Ascending aorta (tissue), 2 donors: ENCODE results near the gene CSPG4. TPM values are rescaled to one million over a fixed set of nuclear protein-coding genes. Genes with fewer than 3 reads are reported as not detected.
"Not testable (repeated sequence)": the region's sequence is repeated elsewhere in the genome, so short reads cannot be mapped to it uniquely, and the experiment has no call there.

Source experiments
- DNase-seq, 2 donors: peaks; one replicate each; pipeline ENCODE4 v3.0.0-alpha.2; 2019; ENCODE audit warnings: low spot score in 2 of 2
- H3K27ac ChIP-seq, 2 donors: fragments of 200-600 bp; sonication (generic); one replicate each; pipeline ENCODE4 v1.5.1; 2016 to 2017; ENCODE audit warnings: mild to moderate bottlenecking in 1 of 2
- H3K27me3 ChIP-seq: fragments of 200-600 bp; sonication (generic); one replicate; pipeline ENCODE4 v1.5.1; 2017
- H3K36me3 ChIP-seq, 2 donors: fragments of 200-600 bp; sonication (generic); one replicate each; pipeline ENCODE4 v1.5.1; 2016
- H3K4me1 ChIP-seq, 2 donors: fragments of 200-600 bp; sonication (generic); one replicate each; pipeline ENCODE4 v1.5.1; 2016 to 2017; ENCODE audit warnings: mild to moderate bottlenecking in 1 of 2
- H3K4me3 ChIP-seq, 2 donors: fragments of 200-600 bp; sonication (generic); one replicate each; pipeline ENCODE4 v1.5.1; 2016 to 2017; ENCODE audit warnings: mild to moderate bottlenecking in 1 of 2
- H3K9me3 ChIP-seq, 2 donors: fragments of 200-600 bp; sonication (generic); one replicate each; pipeline ENCODE4 v1.5.1; 2016
- CTCF ChIP-seq, 3 experiments: fragments of 200-600 bp in 2 of 3; fragments of 450-650 bp in 1 of 3; sonication (generic) in 2 of 3; IDR thresholded peaks; one replicate each; pipeline ENCODE4 v1.5.1; 2016 to 2019; ENCODE audit warnings: antibody characterized with exemption in 3 of 3, mild to moderate bottlenecking in 1 of 3, moderate library complexity in 1 of 3
- intact Hi-C: fragments of 100-400 bp; cut with DNase I; formaldehyde crosslinking; loops from one replicate; pipeline ENCODE4 v1.15.1; 2023
- total RNA-seq: library from RNA; depleted of rRNA; stranded (reverse); fragments of >200 nt; gene quantifications from one replicate; pipeline ENCODE4 v1.1.0, GENCODE V29; 2016

Gene CSPG4
- total RNA-seq, 1 donor from 2014 or later, result 258 TPM

GRCh38 chr15:75713338-75713895, 769 bp upstream of the CSPG4 start:
- no peak for DNase-seq
- intact Hi-C loops, result loop anchor here (2.0 kb wide), 1 partner anchor 17 kb away; no protein-coding TSS in a partner anchor
- H3K27ac ChIP-seq, result peak overlapping the region; percentile 95 to 96
- no peaks in the 10 kb centered on the region for H3K9me3 ChIP-seq
- no peak for TF ChIP-seq CTCF (IDR thresholded peaks at IDR 0.05)
- H3K36me3 ChIP-seq, result peaks cover 0 to 8% of the 10 kb centered on the region in 2 donors
- no peaks in the 10 kb centered on the region for H3K27me3 ChIP-seq
- peak overlapping the region; percentile 65 to 83 for H3K4me3 ChIP-seq
- peaks cover 17 to 31% of the 10 kb centered on the region in 2 donors for H3K4me1 ChIP-seq

GRCh38 chr15:75711495-75711894, 1.2 kb downstream of the CSPG4 start:
- intact Hi-C loops, H3K9me3 ChIP-seq, H3K27me3 ChIP-seq, H3K36me3 ChIP-seq: not testable (repeated sequence)
- Histone ChIP-seq H3K4me3 (peak overlapping the region; percentile 65 to 83), H3K27ac (peak overlapping the region; percentile 95 to 96), H3K4me1 (peaks cover 28 to 37% of the 10 kb centered on the region in 2 donors)
- DNase-seq, result peak in 1 of 2 donors; percentile 44

GRCh38 chr15:75710874-75711273, 1.8 kb downstream of the CSPG4 start:
- Histone ChIP-seq H3K4me3 (peak overlapping the region; percentile 48 to 57), H3K4me1 (peaks cover 34 to 43% of the 10 kb centered on the region in 2 donors), H3K27ac (peak overlapping the region; percentile 94 to 95), H3K36me3 (peaks cover 8 to 11% of the 10 kb centered on the region in 2 donors)
- H3K9me3 ChIP-seq, H3K27me3 ChIP-seq, DNase-seq, intact Hi-C loops: not testable (repeated sequence)

DNA sequence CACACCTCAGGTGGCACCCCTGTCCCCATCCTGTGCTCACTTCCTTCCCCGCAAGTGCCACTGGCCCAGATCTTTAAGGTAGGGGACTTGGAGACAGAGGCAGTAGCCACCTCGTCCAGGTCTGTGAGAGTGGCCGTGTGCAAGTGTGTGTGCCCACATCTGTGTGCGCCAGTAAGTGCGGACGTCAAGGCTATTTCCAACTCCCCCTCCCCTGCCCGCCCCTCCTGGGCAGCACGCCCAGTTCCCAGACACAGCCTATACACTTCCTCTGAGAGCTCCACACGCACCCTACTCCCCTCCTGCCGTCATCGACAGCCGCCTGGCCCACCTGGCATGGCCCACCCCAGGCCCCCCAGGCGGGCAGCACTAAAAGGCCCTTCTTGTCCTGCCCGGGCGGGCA, 3.2 kb downstream of the CSPG4 start:
- H3K27ac ChIP-seq, result peak overlapping the region; percentile 94 to 95
- peak overlapping the region; percentile 41 to 57 for H3K4me3 ChIP-seq
- peaks cover 39 to 54% of the 10 kb centered on the region in 2 donors for H3K4me1 ChIP-seq
- H3K27me3 ChIP-seq, H3K9me3 ChIP-seq, intact Hi-C loops: not testable (repeated sequence)
- DNase-seq, result peak; percentile 71 to 91
- H3K36me3 ChIP-seq, result peaks cover 9 to 15% of the 10 kb centered on the region in 2 donors

DNA sequence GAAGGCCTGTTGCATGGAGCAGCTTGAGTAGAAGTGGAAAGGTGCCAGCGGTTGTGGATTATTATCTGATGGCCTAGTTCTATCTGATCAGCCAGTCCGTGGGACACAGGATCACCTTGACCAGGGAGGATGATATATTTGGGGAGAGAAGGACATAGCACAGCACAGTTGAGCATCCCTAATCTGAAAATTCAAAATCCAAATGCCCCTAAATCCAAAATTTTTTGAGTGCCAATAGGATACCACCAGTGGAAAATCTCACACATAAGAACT, 6.0 kb downstream of the CSPG4 start:
- no peaks in the 10 kb centered on the region for H3K27me3 ChIP-seq
- H3K4me1 ChIP-seq, result peaks cover 44 to 57% of the 10 kb centered on the region in 2 donors
- peak overlapping the region; percentile 91 to 94 for H3K27ac ChIP-seq
- H3K4me3 ChIP-seq, result peak overlapping the region in 1 of 2 donors; percentile 27
- H3K36me3 ChIP-seq, result peaks cover 9 to 19% of the 10 kb centered on the region in 2 donors
- no peaks in the 10 kb centered on the region for H3K9me3 ChIP-seq
- intact Hi-C loops, result no loop called here
- no peak for TF ChIP-seq CTCF (IDR thresholded peaks at IDR 0.05)
- no peak for DNase-seq

DNA sequence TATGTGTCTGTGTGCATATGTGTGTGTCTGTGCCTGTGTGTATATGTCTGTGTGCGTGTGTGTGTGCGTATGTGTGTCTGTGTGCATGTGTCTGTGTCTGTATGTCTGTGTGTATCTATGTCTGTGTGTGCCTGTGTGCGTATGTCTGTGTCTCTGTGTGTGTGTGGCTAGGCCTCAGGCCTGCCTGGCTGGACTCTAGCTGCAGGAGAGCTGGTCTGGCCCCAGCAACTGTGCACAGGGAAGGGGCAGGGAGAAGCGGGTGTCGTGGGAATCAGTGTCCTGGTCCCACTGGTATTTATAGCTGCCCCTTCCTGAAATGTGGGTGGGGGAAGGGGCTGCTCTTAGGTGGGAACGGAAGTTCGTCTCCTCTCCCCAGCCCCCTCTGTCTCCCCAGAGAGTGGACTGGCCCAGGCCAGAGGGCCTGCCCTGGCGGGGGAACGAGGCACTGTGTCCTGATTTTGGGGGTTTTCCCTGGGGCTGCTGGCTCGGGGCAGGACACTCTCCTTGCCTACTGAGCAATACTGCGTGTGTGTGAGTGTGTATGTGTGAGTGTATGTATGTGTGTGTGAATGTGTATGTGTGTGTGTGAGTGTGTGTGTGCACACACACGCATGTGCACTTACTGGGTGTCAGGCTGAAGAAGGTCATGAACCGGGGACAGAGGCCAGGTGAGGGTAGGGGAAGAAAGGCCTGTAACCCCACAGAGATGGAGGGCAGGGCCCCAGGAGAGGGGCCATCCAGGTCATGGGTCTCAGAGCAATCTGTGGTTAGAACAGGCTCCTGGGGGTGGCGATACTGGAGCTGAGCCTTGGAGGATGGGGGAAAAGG, 6.6 kb downstream of the CSPG4 start:
- H3K27me3 ChIP-seq, result no peaks in the 10 kb centered on the region
- peak overlapping the region; percentile 91 to 94 for H3K27ac ChIP-seq
- intact Hi-C loops, result no loop called here
- peaks cover 50 to 63% of the 10 kb centered on the region in 2 donors for H3K4me1 ChIP-seq
- no peak for TF ChIP-seq CTCF (IDR thresholded peaks at IDR 0.05)
- no peak for DNase-seq
- H3K9me3 ChIP-seq, result no peaks in the 10 kb centered on the region
- peaks cover 9 to 19% of the 10 kb centered on the region in 2 donors for H3K36me3 ChIP-seq
- H3K4me3 ChIP-seq, result peak overlapping the region; percentile 0 to 27

DNA sequence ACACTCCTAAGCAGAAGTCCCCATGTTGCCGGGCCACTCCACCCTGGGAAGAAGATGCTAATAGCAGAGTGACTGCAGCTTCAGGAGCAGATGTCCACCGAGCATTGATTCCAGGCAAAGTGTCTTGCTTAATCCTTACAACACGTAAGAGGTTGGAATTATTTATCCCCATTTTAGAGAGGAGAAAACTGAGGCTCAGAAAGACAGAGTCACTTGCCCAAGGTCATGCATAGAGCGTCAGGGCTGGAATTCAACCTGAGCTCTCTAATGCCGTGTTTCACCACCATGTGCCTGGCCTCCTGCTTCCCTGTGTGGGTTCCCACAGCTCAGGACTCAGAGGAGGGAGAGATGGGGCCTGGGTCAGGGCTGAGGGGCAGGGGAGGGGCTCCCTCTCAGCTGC, 7.3 kb downstream of the CSPG4 start:
- Histone ChIP-seq H3K27ac (peak overlapping the region; percentile 91 to 94), H3K4me3 (peak overlapping the region in 1 of 2 donors; percentile 27), H3K36me3 (peaks cover 9 to 24% of the 10 kb centered on the region in 2 donors), H3K4me1 (peaks cover 52 to 69% of the 10 kb centered on the region in 2 donors)
- H3K9me3 ChIP-seq, intact Hi-C loops, H3K27me3 ChIP-seq, DNase-seq: not testable (repeated sequence)
